PC-3 (cell line): ENCODE results near the gene KDM7A. TPM values are rescaled to one million over a fixed set of nuclear protein-coding genes. Genes with fewer than 3 reads are reported as not detected.

ENCODE experiments used
- ATAC-seq: fragments of 200-7000 bp; cut with Tn5 transposase; 2 replicates; pipeline ENCODE4 v1.9.1; 2020; ENCODE audit warnings: mild to moderate bottlenecking, moderate library complexity
- BruUV-seq: library from RNA; stranded (reverse); fragments of 400-500 nt; replicated peaks from 2 replicates; lab custom pipeline; 2021; lab: Mats Ljungman, UMichigan
- CTCF ChIA-PET: fragments of 300-600 bp; sonication (Branson Sonifier 250); formaldehyde crosslinking; loops from one replicate; lab custom pipeline; 2022; ENCODE audit warnings: antibody characterized with exemption; lab: Charles Lee
- POLR2A ChIA-PET: fragments of 300-600 bp; sonication (Branson Sonifier 250); formaldehyde crosslinking; loops from one replicate; lab custom pipeline; 2022; ENCODE audit warnings: antibody characterized with exemption; ENCODE audit not compliant: unreplicated experiment; lab: Charles Lee
- DNase-seq: peaks from one replicate; pipeline ENCODE4 v3.0.0-alpha.2; 2015
- H2AFZ ChIP-seq: fragments of 300-600 bp; sonication (generic); 2 replicates; pipeline ENCODE4 v1.6.0; 2016; ENCODE audit warnings: antibody characterized with exemption, low read length
- H3F3A ChIP-seq: fragments of 300-600 bp; sonication (generic); one replicate; pipeline ENCODE4 v1.6.0; 2017; ENCODE audit warnings: antibody characterized with exemption, low read length, control low read depth, mild to moderate bottlenecking; ENCODE audit not compliant: unreplicated experiment
- H3K27ac ChIP-seq: fragments of 300-600 bp; sonication (generic); 2 replicates; pipeline ENCODE4 v1.5.1; 2016; ENCODE audit warnings: mild to moderate bottlenecking, low read length
- H3K27me3 ChIP-seq: fragments of 300-600 bp; sonication (generic); 2 replicates; pipeline ENCODE4 v1.6.1; 2016; ENCODE audit warnings: low read length, mixed read lengths
- H3K36me3 ChIP-seq: fragments of 300-600 bp; sonication (generic); 2 replicates; pipeline ENCODE4 v1.6.1; 2016; ENCODE audit warnings: low read depth, mixed run types, low read length, mixed read lengths
- H3K4me1 ChIP-seq: fragments of 300-600 bp; sonication (generic); 2 replicates; pipeline ENCODE4 v1.5.1; 2016; ENCODE audit warnings: low read length; ENCODE audit not compliant: insufficient read depth
- H3K4me2 ChIP-seq: fragments of 300-600 bp; sonication (generic); 2 replicates; pipeline ENCODE4 v1.6.0; 2016; ENCODE audit warnings: low read length
- H3K4me3 ChIP-seq: fragments of 300-600 bp; sonication (generic); 2 replicates; pipeline ENCODE4 v1.5.1; 2016; ENCODE audit warnings: mild to moderate bottlenecking, low read length, mixed read lengths
- H3K79me2 ChIP-seq: fragments of 300-600 bp; sonication (generic); 2 replicates; pipeline ENCODE4 v1.6.1; 2017; ENCODE audit warnings: low read length, mixed read lengths
- H3K9ac ChIP-seq: fragments of 300-600 bp; sonication (generic); 2 replicates; pipeline ENCODE4 v1.6.0; 2016; ENCODE audit warnings: mild to moderate bottlenecking, low read length
- H3K9me2 ChIP-seq: fragments of 300-600 bp; sonication (generic); replicated peaks from 2 replicates; pipeline ENCODE4 v1.6.1; 2016; ENCODE audit warnings: mixed run types, low read length, mixed read lengths
- H3K9me3 ChIP-seq: fragments of 300-600 bp; sonication (generic); 2 replicates; pipeline ENCODE4 v1.6.1; 2016; ENCODE audit warnings: low read length, mixed read lengths
- H4K20me1 ChIP-seq: fragments of 300-600 bp; sonication (generic); 2 replicates; pipeline ENCODE4 v1.6.1; 2016; ENCODE audit warnings: low read length, mixed read lengths
- CTCF ChIP-seq: fragments of 300-600 bp; sonication (generic); conservative IDR thresholded peaks from 2 replicates; pipeline ENCODE4 v1.5.1; 2017; ENCODE audit warnings: antibody characterized with exemption, low read depth, mild to moderate bottlenecking, low read length
- EZH2 ChIP-seq: fragments of 300-600 bp; sonication (generic); IDR thresholded peaks from one replicate; pipeline ENCODE4 v1.6.1; 2017; ENCODE audit warnings: antibody characterized with exemption, mild to moderate bottlenecking, low read length; ENCODE audit not compliant: unreplicated experiment
- EZH2phosphoT487 ChIP-seq: fragments of 300-600 bp; sonication (generic); IDR thresholded peaks from 2 replicates; pipeline ENCODE4 v1.6.1; 2018; ENCODE audit warnings: mild to moderate bottlenecking, antibody characterized with exemption, low read length, borderline replicate concordance
- intact Hi-C: fragments of 100-400 bp; cut with micrococcal nuclease; formaldehyde crosslinking; loops from 2 replicates; pipeline ENCODE4 v1.9.0; 2023
- total RNA-seq: library from RNA; depleted of rRNA; stranded (reverse); fragments of >200 nt; gene quantifications from 2 replicates; pipeline ENCODE4 v1.2.3, GENCODE V29; 2014

KDM7A gene
- total RNA-seq, 1 experiment from 2014 or later = 2.8 TPM

- Histone ChIP-seq H3K27me3 (no peaks in the 10 kb centered on the region), H3K4me1 (no peaks in the 10 kb centered on the region), H3F3A (no peaks in the 10 kb centered on the region), H3K36me3 (no peaks in the 10 kb centered on the region), H3K4me2 (no peak overlapping the region), H3K9ac (no peak overlapping the region), H3K27ac (no peak overlapping the region), H3K79me2 (no peaks in the 10 kb centered on the region), H4K20me1 (no peaks in the 10 kb centered on the region), H3K4me3 (no peak overlapping the region), H2AFZ (no peak overlapping the region), H3K9me3 (no peaks in the 10 kb centered on the region), H3K9me2 (no peaks in the 10 kb centered on the region)
- no peak for DNase-seq
- CTCF ChIA-PET = interaction anchor here (0.6 kb wide), 1 partner anchor 61 kb away, joined by 5 read pairs; no protein-coding TSS in a partner anchor
- BruUV-seq = no TSS peak
- ATAC-seq = no peak
- TF ChIP-seq EZH2phosphoT487 = no peak
- POLR2A ChIA-PET = no interaction called here
- intact Hi-C loops = no loop called here
These were observed 91.3 kb downstream of the KDM7A start for GRCh38 chr7:140085447-140085846.

- intact Hi-C loops = no loop called here
- BruUV-seq = no TSS peak
- POLR2A ChIA-PET = no interaction called here
These were observed 91.8 kb downstream of the KDM7A start for GRCh38 chr7:140084972-140085371.

GRCh38 chr7:140084142-140084655, 92.6 kb downstream of the KDM7A start:
- Histone ChIP-seq H3F3A (no peaks in the 10 kb centered on the region), H3K27ac (no peak overlapping the region), H3K9me3 (no peaks in the 10 kb centered on the region), H3K9ac (no peak overlapping the region), H2AFZ (no peak overlapping the region), H3K4me1 (no peaks in the 10 kb centered on the region), H3K79me2 (no peaks in the 10 kb centered on the region), H3K4me2 (no peak overlapping the region), H4K20me1 (no peaks in the 10 kb centered on the region), H3K36me3 (no peaks in the 10 kb centered on the region), H3K9me2 (no peaks in the 10 kb centered on the region), H3K4me3 (no peak overlapping the region), H3K27me3 (no peaks in the 10 kb centered on the region)
- no peak for ATAC-seq
- TF ChIP-seq EZH2phosphoT487 = no peak
- no peak for TF ChIP-seq CTCF
- TF ChIP-seq EZH2 = no peak
- intact Hi-C loops = no loop called here
- BruUV-seq = no TSS peak
- ChIA-PET CTCF (no interaction called here), POLR2A (no interaction called here)
- no peak for DNase-seq

More at GRCh38 chr7:140084972-140085371, 91.8 kb downstream of the KDM7A start:
- H3K4me1 ChIP-seq = no peaks in the 10 kb centered on the region
- DNase-seq (no peak), ATAC-seq (peak; percentile 40; the same call in 1 of the 2 replicates)
- no peaks in the 10 kb centered on the region for H3K27me3 ChIP-seq
- no peak overlapping the region for H3K9ac ChIP-seq
- no peaks in the 10 kb centered on the region for H3K79me2 ChIP-seq
- TF ChIP-seq EZH2phosphoT487 (no peak), CTCF (no peak), EZH2 (no peak)
- no peaks in the 10 kb centered on the region for H4K20me1 ChIP-seq
- CTCF ChIA-PET = no interaction called here
- H3K9me2 ChIP-seq = no peaks in the 10 kb centered on the region
- H3K9me3 ChIP-seq = no peaks in the 10 kb centered on the region
- no peak overlapping the region for H3K4me2 ChIP-seq
- no peak overlapping the region for H3K4me3 ChIP-seq
- no peaks in the 10 kb centered on the region for H3F3A ChIP-seq
- H3K36me3 ChIP-seq = no peaks in the 10 kb centered on the region
- H3K27ac ChIP-seq = no peak overlapping the region
- no peak overlapping the region for H2AFZ ChIP-seq
